GM12878 (cell line): ENCODE results near the gene CSNK1G1.

Experiments used
- BRCA1 ChIP-seq: IDR thresholded peaks from 2 replicates; pipeline ENCODE4 v1.6.1; 2011; ENCODE audit warnings: low read depth, low read length, improper control_type of control experiment
- CHD4 ChIP-seq: fragments of 200-600 bp; sonication (generic); IDR thresholded peaks from 2 replicates; pipeline ENCODE4 v1.6.1; 2016; ENCODE audit warnings: mild to moderate bottlenecking
- GABPA ChIP-seq: IDR thresholded peaks from 2 replicates; pipeline ENCODE4 v1.6.1; 2014; ENCODE audit warnings: antibody characterized with exemption, low read depth, mild to moderate bottlenecking, inconsistent platforms
- IKZF1 ChIP-seq: fragments of 450-650 bp; conservative IDR thresholded peaks from 2 replicates; pipeline ENCODE4 v1.6.1; 2017; ENCODE audit warnings: antibody characterized with exemption, mild to moderate bottlenecking
- MYC ChIP-seq: IDR thresholded peaks from 2 replicates; pipeline ENCODE4 v1.6.1; 2011; ENCODE audit warnings: mild to moderate bottlenecking, low read length, moderate library complexity, inconsistent platforms; ENCODE audit not compliant: insufficient read depth, insufficient replicate concordance, insufficient read length, severe bottlenecking
- POLR2A ChIP-seq: IDR thresholded peaks from 2 replicates; pipeline ENCODE4 v1.6.1; 2011; ENCODE audit warnings: low read depth, mild to moderate bottlenecking, low read length
- SP1 ChIP-seq: IDR thresholded peaks from one replicate; pipeline ENCODE4 v1.6.1; 2011; ENCODE audit warnings: low read depth, low read length
- SPI1 ChIP-seq: IDR thresholded peaks from 2 replicates; pipeline ENCODE4 v1.6.1; 2011; ENCODE audit warnings: low read depth, mild to moderate bottlenecking, low read length, moderate library complexity, borderline replicate concordance; ENCODE audit not compliant: insufficient read depth
- TF ChIP-seq, protein P1 (sequence below), 3 experiments: IDR thresholded peaks in 2 of 3; conservative IDR thresholded peaks in 1 of 3; 2 replicates each; pipeline ENCODE4 v1.5.1; 2011; ENCODE audit warnings: low read depth in 3 of 3, low read length in 3 of 3, mild to moderate bottlenecking in 3 of 3, control low read depth in 2 of 3, moderate library complexity in 2 of 3, inconsistent platforms in 1 of 3, mixed read lengths in 1 of 3; ENCODE audit not compliant: control insufficient read depth in 2 of 3, insufficient read depth in 1 of 3; ENCODE audit errors: extremely low read depth in 1 of 3
- TF ChIP-seq, protein P2 (sequence below): IDR thresholded peaks from 2 replicates; pipeline ENCODE4 v1.6.1; 2011; ENCODE audit warnings: low read depth, low read length, improper control_type of control experiment, borderline replicate concordance
- TF ChIP-seq, protein P3 (sequence below): IDR thresholded peaks from 2 replicates; pipeline ENCODE4 v1.6.1; 2012; ENCODE audit warnings: low read depth, low read length, improper control_type of control experiment

DNA sequence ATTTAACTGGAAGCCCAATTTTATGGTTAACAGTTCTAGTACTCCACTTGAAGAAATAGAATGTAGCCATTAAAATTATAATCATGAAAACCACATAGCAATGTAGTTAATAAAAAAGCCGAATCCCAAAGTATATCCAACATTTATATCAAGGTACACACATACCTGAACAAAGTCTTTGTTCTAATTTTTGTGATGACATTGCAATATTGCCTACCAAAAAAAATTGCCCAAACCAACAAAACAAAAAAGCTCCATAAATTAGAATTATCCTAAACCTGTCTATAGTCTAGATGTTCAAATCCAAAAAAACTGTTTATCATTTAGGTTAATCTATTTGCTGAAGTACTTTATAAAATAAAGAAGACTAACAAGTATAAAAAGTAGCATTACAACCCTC is 70.8 kb downstream of the CSNK1G1 start:
- TF ChIP-seq, protein P1, sequence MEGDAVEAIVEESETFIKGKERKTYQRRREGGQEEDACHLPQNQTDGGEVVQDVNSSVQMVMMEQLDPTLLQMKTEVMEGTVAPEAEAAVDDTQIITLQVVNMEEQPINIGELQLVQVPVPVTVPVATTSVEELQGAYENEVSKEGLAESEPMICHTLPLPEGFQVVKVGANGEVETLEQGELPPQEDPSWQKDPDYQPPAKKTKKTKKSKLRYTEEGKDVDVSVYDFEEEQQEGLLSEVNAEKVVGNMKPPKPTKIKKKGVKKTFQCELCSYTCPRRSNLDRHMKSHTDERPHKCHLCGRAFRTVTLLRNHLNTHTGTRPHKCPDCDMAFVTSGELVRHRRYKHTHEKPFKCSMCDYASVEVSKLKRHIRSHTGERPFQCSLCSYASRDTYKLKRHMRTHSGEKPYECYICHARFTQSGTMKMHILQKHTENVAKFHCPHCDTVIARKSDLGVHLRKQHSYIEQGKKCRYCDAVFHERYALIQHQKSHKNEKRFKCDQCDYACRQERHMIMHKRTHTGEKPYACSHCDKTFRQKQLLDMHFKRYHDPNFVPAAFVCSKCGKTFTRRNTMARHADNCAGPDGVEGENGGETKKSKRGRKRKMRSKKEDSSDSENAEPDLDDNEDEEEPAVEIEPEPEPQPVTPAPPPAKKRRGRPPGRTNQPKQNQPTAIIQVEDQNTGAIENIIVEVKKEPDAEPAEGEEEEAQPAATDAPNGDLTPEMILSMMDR (IDR thresholded peaks at IDR 0.05 in 2 of 3, conservative IDR thresholded peaks at IDR 0.05 in 1 of 3; ENCODE audit: control insufficient read depth in 2 of 3, extremely low read depth in 1 of 3, insufficient read depth in 1 of 3, low read depth in 3 of 3, low read length in 3 of 3), result no peak
- no peak for TF ChIP-seq MYC
- no peak for TF ChIP-seq IKZF1
- no peak for TF ChIP-seq POLR2A
- TF ChIP-seq SP1, result no peak
- TF ChIP-seq CHD4, result no peak
- TF ChIP-seq, protein P2, sequence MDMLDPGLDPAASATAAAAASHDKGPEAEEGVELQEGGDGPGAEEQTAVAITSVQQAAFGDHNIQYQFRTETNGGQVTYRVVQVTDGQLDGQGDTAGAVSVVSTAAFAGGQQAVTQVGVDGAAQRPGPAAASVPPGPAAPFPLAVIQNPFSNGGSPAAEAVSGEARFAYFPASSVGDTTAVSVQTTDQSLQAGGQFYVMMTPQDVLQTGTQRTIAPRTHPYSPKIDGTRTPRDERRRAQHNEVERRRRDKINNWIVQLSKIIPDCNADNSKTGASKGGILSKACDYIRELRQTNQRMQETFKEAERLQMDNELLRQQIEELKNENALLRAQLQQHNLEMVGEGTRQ, result no peak
- no peak for TF ChIP-seq SPI1
- TF ChIP-seq, protein P3, sequence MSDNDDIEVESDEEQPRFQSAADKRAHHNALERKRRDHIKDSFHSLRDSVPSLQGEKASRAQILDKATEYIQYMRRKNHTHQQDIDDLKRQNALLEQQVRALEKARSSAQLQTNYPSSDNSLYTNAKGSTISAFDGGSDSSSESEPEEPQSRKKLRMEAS, result no peak
- TF ChIP-seq GABPA, result no peak
- TF ChIP-seq BRCA1, result no peak
